Effector memory CD4-positive, alpha-beta T cell (primary cell): ENCODE results near the gene IRF8.

ENCODE experiments used
- DNase-seq, 3 donors: peaks; one replicate each; pipeline ENCODE4 v3.0.0-alpha.2; 2020
- H3K27ac ChIP-seq: 2 replicates; pipeline ENCODE4 v1.7.0; 2013; ENCODE audit warnings: mild to moderate bottlenecking, low read length, moderate library complexity; ENCODE audit not compliant: insufficient read depth, poor library complexity, severe bottlenecking
- H3K27me3 ChIP-seq: replicated peaks from 2 replicates; pipeline ENCODE4 v1.7.0; 2013; ENCODE audit warnings: mild to moderate bottlenecking, low read length; ENCODE audit not compliant: insufficient read depth, control insufficient read depth, poor library complexity, severe bottlenecking
- H3K36me3 ChIP-seq: 2 replicates; pipeline ENCODE4 v1.7.0; 2013; ENCODE audit warnings: mild to moderate bottlenecking, low read length, moderate library complexity; ENCODE audit not compliant: control insufficient read depth, insufficient read depth
- H3K4me1 ChIP-seq: 2 replicates; pipeline ENCODE4 v1.7.0; 2013; ENCODE audit warnings: low read length, mild to moderate bottlenecking; ENCODE audit not compliant: control insufficient read depth, insufficient read depth, poor library complexity, severe bottlenecking
- H3K4me3 ChIP-seq: 2 replicates; pipeline ENCODE4 v1.7.0; 2013; ENCODE audit warnings: low read length, low read depth, mild to moderate bottlenecking; ENCODE audit not compliant: insufficient read depth, poor library complexity, severe bottlenecking
- H3K9me3 ChIP-seq: 2 replicates; pipeline ENCODE4 v1.7.0; 2013; ENCODE audit warnings: mild to moderate bottlenecking, low read length, moderate library complexity; ENCODE audit not compliant: control insufficient read depth

The IRF8 gene

DNA sequence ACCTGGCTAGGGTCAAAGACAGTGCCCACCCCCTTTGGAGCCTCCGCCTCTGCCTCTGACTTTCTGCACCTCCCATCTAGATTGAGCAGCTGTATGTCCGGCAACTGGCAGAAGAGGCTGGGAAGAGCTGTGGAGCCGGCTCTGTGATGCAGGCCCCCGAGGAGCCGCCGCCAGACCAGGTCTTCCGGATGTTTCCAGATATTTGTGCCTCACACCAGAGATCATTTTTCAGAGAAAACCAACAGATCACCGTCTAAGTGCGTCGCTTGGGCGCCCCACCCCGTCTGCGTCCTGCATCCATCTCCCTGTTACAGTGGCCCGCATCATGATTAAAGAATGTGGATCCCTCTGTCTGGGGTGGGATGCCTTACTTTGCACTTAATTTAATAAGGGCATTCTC is 22.1 kb downstream of the IRF8 start:
- H3K27ac ChIP-seq, result no peak overlapping the region
- no peak for DNase-seq
- H3K4me3 ChIP-seq, result no peak overlapping the region
- H3K27me3 ChIP-seq, result no peaks in the 10 kb centered on the region
- no peaks in the 10 kb centered on the region for H3K4me1 ChIP-seq
- no peaks in the 10 kb centered on the region for H3K9me3 ChIP-seq
- H3K36me3 ChIP-seq, result no peaks in the 10 kb centered on the region

DNA sequence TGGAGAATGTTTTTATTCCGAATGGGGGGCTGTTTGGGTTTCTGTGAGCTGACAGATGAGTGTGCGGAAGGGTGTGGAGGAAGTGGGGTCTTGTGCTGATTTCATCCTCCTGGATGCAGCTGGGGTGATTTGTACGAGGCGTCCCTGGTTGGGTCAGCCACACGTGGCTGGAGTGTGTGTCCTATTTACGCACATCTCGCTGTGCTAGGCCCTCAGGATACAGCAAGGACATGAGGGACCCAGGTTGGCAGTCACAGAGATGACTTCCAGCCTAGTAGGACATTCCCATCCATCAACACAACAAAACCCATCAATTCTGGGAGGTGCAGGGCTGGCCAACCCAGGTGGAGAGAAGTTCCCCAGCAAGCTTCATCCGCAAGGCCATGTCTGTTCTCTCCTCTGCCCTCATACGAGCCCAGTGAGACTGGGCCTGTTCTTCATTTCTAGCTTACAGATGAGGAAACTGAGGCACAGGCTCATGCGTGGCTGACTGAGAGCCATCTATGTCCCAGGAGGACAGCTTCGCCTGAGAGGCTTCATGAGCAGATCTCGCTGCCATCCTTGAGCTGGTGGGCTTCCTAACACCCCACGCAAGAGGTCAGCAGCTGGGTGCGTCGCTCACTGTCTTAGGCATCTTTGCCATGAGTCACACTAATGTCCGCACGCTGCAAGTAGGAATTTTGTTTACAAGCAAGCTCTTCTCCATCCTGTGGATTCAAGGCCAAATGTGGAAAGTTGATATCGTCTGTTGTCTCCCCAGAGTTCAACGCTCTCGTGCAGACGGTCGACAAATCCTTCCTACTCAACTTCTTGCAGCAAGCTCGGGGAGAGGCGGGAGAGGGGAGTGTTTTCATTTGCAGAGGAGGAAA is 24.4 kb downstream of the IRF8 start:
- no peaks in the 10 kb centered on the region for H3K9me3 ChIP-seq
- H3K27me3 ChIP-seq, result no peaks in the 10 kb centered on the region
- DNase-seq, result no peak
- H3K4me3 ChIP-seq, result no peak overlapping the region
- no peaks in the 10 kb centered on the region for H3K36me3 ChIP-seq
- H3K27ac ChIP-seq, result no peak overlapping the region
- H3K4me1 ChIP-seq, result no peaks in the 10 kb centered on the region

DNA sequence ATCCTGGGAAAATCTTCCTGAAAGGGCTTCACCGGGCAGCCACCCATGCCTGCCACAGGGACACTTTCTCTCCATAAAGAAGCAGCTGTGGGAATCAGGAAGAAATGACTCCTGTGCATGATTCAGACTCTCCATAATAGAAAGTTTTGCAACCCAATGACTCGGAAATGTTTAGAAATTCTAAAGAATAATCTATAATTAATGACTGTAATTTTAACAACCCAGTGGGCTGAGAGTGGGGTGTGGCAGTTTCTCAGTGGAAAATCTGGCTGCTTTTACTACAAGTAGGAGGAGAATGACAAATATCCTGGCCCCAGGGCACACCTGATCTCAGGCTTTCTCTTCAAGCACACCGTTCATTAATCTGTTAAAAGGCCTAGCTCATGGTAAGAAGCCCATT is 25.7 kb downstream of the IRF8 start:
- H3K27ac ChIP-seq, result no peak overlapping the region
- H3K4me1 ChIP-seq, result no peaks in the 10 kb centered on the region
- H3K27me3 ChIP-seq, result no peaks in the 10 kb centered on the region
- H3K36me3 ChIP-seq, result no peaks in the 10 kb centered on the region
- no peak overlapping the region for H3K4me3 ChIP-seq
- no peak for DNase-seq
- no peaks in the 10 kb centered on the region for H3K9me3 ChIP-seq

DNA sequence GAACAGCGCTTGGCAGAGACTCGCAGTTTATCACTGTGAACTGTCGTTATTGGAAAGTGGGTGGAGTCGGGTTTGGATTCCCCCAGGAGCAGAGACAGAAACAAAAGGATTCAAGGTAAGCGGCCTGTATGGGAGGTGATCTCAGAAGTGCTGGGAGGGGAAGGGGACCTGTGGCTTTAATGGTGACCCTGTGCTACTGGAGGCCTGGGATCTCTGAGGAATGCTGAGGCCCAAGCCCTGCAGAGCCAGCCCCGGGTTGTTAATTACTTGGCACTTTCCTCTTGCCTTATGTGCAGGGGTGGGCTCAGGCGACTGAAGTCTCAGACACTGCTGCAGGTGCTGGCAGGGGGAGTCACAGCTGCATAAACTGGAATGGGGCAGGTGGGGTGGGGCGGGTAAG is 27.4 kb downstream of the IRF8 start:
- H3K27me3 ChIP-seq, result no peaks in the 10 kb centered on the region
- H3K4me3 ChIP-seq, result no peak overlapping the region
- H3K9me3 ChIP-seq, result no peaks in the 10 kb centered on the region
- DNase-seq, result no peak
- H3K36me3 ChIP-seq, result no peaks in the 10 kb centered on the region
- H3K4me1 ChIP-seq, result no peaks in the 10 kb centered on the region
- H3K27ac ChIP-seq, result no peak overlapping the region

DNA sequence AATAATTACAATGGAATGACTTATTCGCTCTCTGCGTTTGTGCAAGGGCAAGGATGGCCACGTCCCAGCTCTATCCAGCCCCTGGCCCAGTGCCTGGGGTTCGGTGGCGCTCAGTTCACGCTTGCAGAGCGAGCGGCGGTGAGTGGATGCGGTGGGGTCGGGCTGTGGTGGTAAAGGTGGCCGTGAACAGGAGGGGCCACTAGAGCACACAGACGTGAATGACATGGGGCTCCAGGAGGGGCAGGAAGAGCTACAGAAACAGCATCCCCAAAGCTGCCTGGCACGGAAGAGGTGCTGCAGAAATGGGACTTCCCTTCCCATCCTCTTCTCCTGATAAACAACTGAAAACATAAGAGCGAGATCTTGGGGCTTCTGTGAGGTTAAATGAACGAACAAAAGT is 28.4 kb downstream of the IRF8 start:
- DNase-seq, result no peak
- Histone ChIP-seq H3K36me3 (no peaks in the 10 kb centered on the region), H3K4me1 (no peaks in the 10 kb centered on the region), H3K27me3 (no peaks in the 10 kb centered on the region), H3K27ac (no peak overlapping the region), H3K9me3 (no peaks in the 10 kb centered on the region), H3K4me3 (no peak overlapping the region)

DNA sequence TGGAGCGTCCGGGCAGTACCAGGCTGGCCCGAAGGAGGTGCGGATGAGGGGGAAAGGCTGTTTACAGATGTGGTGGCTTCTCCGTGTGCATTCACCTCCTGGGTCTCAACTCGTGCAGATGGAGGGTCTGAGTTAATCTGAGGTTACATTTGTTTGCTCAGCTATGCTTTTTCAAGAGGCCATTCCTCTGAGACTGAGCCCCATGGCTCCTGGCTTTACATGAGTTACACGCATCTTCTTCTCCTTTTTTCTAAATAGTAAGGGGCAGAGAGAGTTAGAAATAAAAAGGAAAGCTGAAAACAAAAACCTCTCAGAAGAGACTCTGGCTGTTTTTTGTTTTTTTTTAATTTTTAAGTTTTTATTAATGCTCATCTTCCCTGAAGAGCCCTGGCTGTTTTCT is 29.0 kb downstream of the IRF8 start:
- no peaks in the 10 kb centered on the region for H3K36me3 ChIP-seq
- H3K27me3 ChIP-seq, result no peaks in the 10 kb centered on the region
- H3K4me1 ChIP-seq, result no peaks in the 10 kb centered on the region
- H3K9me3 ChIP-seq, result no peaks in the 10 kb centered on the region
- no peak for DNase-seq
- no peak overlapping the region for H3K27ac ChIP-seq
- H3K4me3 ChIP-seq, result no peak overlapping the region

DNA sequence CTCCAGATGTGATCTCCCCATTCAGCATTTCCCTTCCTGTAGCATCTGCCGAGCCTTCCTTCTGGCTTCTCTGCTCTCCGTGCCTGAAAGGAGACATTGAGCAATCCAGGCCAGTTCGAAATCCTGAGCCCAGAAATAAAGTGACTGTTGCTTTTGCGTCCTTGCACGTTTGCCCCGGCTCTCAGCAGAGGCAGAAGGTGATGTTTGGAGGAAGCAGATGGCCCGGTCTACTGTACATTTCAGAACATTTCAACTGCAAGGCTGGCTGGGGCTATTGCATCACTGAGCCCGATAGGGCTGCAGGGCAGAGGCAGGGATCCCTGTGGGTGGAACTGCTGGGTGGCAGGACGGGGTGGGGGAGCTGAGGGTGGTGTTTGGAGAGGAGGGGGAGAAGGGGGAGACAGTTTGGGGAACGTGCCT is 29.4 kb downstream of the IRF8 start:
- H3K27ac ChIP-seq, result no peak overlapping the region
- no peaks in the 10 kb centered on the region for H3K36me3 ChIP-seq
- no peaks in the 10 kb centered on the region for H3K9me3 ChIP-seq
- H3K4me3 ChIP-seq, result no peak overlapping the region
- no peak for DNase-seq
- no peaks in the 10 kb centered on the region for H3K4me1 ChIP-seq
- H3K27me3 ChIP-seq, result no peaks in the 10 kb centered on the region

DNA sequence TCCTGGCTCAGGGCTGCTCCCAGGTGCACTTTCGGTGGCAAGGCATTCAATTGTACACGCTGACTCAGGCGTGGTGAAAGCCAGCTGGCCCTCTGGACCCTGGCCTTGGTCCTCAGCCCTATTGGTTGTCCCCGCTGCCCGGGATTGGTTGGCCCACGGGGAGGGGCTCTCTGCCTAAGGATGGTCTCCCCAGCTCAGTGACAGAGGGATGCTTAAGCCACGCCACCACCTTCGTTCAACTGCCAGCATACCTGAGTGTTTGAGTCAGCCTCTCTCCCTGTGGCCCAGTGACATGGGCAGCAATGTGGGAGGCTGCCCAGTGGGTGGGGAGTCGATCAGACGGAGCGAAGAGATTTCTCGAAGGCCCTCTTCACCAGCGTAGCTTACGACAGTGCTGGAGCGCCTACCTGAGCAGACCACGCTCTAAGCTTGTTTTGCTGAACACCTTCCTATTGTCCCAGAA is 30.3 kb downstream of the IRF8 start:
- H3K27ac ChIP-seq, result no peak overlapping the region
- H3K27me3 ChIP-seq, result no peaks in the 10 kb centered on the region
- H3K9me3 ChIP-seq, result no peaks in the 10 kb centered on the region
- no peak for DNase-seq
- H3K36me3 ChIP-seq, result no peaks in the 10 kb centered on the region
- no peak overlapping the region for H3K4me3 ChIP-seq
- no peaks in the 10 kb centered on the region for H3K4me1 ChIP-seq

DNA sequence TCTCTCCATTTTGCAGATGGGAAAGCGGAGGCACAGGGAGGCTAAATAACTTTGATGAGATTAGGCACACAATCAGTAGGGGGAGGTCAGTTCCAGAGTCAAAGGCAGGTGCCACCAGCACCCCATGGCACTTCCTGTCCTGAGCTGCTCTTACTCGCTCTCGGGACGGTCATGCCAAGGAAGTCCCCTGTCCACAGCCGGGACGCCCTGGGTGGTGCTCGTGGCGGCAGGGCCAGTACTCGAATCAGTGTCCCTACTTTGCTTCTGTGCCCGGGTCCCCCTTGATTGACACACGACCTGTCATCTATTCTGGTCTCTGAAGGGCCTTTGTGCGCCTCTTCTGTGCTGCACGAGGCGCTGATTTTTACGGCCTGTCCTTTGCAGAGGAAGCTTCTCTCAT is 31.3 kb downstream of the IRF8 start:
- H3K4me3 ChIP-seq, result no peak overlapping the region

DNA sequence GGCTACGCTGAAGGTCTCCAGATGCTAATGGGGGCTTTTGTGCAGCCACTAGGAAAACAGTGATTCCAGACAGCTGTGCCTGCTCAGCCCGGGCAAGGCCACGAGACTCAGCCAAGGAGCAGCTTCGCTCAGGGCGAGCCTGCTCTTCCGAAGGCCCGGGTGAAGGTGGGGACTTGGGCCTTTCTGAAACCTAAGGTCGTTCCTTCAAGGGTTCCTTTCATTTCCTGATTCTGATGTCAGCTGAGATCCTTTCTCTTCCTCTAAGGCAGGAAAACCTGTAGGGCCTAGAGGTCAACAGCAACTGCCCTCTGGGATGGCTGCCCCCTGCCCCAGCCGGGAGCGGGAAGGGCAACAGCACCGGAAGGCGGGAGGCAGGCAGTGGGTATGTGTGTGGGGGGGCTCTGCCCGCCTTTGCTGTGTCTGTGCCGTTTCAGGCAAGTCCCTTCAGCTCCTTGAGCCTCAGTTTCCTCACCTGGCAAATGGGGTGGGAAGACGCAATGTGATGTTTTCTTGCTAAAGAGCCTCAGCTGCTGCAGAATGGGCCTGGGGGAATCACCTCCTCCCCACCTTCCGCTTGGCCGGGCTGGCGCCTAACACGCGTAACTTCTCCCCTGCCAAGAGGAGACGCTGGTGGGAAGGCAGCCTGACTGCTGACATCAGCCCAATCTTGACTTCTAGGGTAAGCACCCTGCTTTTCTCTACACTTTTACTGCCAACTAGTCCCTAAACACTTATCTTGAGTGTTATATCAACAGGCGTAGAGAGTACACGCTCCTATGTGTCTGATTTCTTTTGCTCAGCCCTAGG is 32.8 kb downstream of the IRF8 start:
- Histone ChIP-seq H3K4me1 (peaks cover 11% of the 10 kb centered on the region), H3K27me3 (no peaks in the 10 kb centered on the region), H3K9me3 (no peaks in the 10 kb centered on the region), H3K4me3 (no peak overlapping the region), H3K36me3 (no peaks in the 10 kb centered on the region), H3K27ac (no peak overlapping the region)
- DNase-seq, result no peak

More for the DNA sequence above, 31.3 kb downstream of the IRF8 start:
- H3K36me3 ChIP-seq, result no peaks in the 10 kb centered on the region
- no peaks in the 10 kb centered on the region for H3K9me3 ChIP-seq
- no peaks in the 10 kb centered on the region for H3K27me3 ChIP-seq
- H3K4me1 ChIP-seq, result peaks cover under 1% of the 10 kb centered on the region
- DNase-seq, result no peak
- H3K27ac ChIP-seq, result no peak overlapping the region
